Panc1 (cell line): ENCODE data around the gene PCDHB5. TPM values are rescaled to one million over a fixed set of nuclear protein-coding genes. Genes with fewer than 3 reads are reported as not detected.

Experiments
- ATAC-seq: fragments of 200-7000 bp; cut with Tn5 transposase; 2 replicates; pipeline ENCODE4 v1.9.1; 2020; ENCODE audit warnings: mild to moderate bottlenecking, moderate library complexity
- BruUV-seq: library from RNA; stranded (reverse); fragments of 400-500 nt; replicated peaks from 2 replicates; lab custom pipeline; 2021; lab: Mats Ljungman, UMichigan
- CTCF ChIA-PET: fragments of 300-600 bp; sonication (Branson Sonifier 250); formaldehyde crosslinking; loops from one replicate; lab custom pipeline; 2022; ENCODE audit warnings: antibody characterized with exemption; lab: Charles Lee
- POLR2A ChIA-PET: fragments of 300-600 bp; sonication (Branson Sonifier 250); formaldehyde crosslinking; loops from one replicate; lab custom pipeline; 2022; ENCODE audit warnings: antibody characterized with exemption; lab: Charles Lee
- DNase-seq: peaks from one replicate; pipeline ENCODE4 v3.0.0-alpha.2; 2010; ENCODE audit warnings: low read depth, low spot score
- H3K27ac ChIP-seq: 2 replicates; pipeline ENCODE4 v1.5.1; 2011; ENCODE audit warnings: mild to moderate bottlenecking, low read length, inconsistent platforms
- H3K27me3 ChIP-seq: fragments of 200-500 bp; sonication (Bioruptor generic); 2 replicates; pipeline ENCODE4 v1.6.0; 2014; ENCODE audit warnings: low read length, inconsistent platforms; ENCODE audit not compliant: control insufficient read depth, insufficient read depth
- H3K36me3 ChIP-seq: fragments of 200-500 bp; sonication (Bioruptor generic); 2 replicates; pipeline ENCODE4 v1.5.1; 2014; ENCODE audit warnings: inconsistent platforms, mild to moderate bottlenecking, low read length, moderate library complexity; ENCODE audit not compliant: control insufficient read depth, insufficient read depth
- H3K4me1 ChIP-seq: 2 replicates; pipeline ENCODE4 v1.5.1; 2011; ENCODE audit warnings: inconsistent platforms, mild to moderate bottlenecking, low read length, moderate library complexity; ENCODE audit not compliant: control insufficient read depth, insufficient read depth
- H3K4me3 ChIP-seq, 2 experiments: 2 replicates each; pipeline ENCODE4 v1.5.1; 2011 to 2012; ENCODE audit warnings: low read depth in 2 of 2, low read length in 2 of 2, mild to moderate bottlenecking in 2 of 2, inconsistent platforms in 1 of 2, moderate library complexity in 1 of 2
- H3K9me3 ChIP-seq: fragments of 200-500 bp; sonication (Bioruptor generic); 2 replicates; pipeline ENCODE4 v1.5.1; 2014; ENCODE audit warnings: low read depth, mild to moderate bottlenecking, inconsistent platforms, low read length, moderate library complexity; ENCODE audit not compliant: control insufficient read depth, insufficient read depth
- CTCF ChIP-seq: fragments of 450-650 bp; IDR thresholded peaks from 2 replicates; pipeline ENCODE4 v1.5.1; 2017; ENCODE audit warnings: mild to moderate bottlenecking
- POLR2AphosphoS5 ChIP-seq: IDR thresholded peaks from 2 replicates; pipeline ENCODE4 v1.6.1; 2012; ENCODE audit warnings: mild to moderate bottlenecking, low read depth, low read length, moderate library complexity
- REST ChIP-seq, 2 experiments: IDR thresholded peaks; 2 replicates each; pipeline ENCODE4 v1.6.1; 2011 to 2012; ENCODE audit warnings: low read depth in 2 of 2, control low read depth in 1 of 2, low read length in 1 of 2, mild to moderate bottlenecking in 1 of 2, moderate library complexity in 1 of 2; ENCODE audit not compliant: insufficient read depth in 1 of 2
- SIN3A ChIP-seq: IDR thresholded peaks from 2 replicates; pipeline ENCODE4 v1.6.1; 2012; ENCODE audit warnings: low read depth, mild to moderate bottlenecking, low read length, moderate library complexity, borderline replicate concordance; ENCODE audit not compliant: insufficient read depth
- TCF7L2 ChIP-seq: IDR thresholded peaks from 2 replicates; pipeline ENCODE4 v1.6.1; 2011; ENCODE audit warnings: mild to moderate bottlenecking, low read depth, low read length, inconsistent platforms
- in situ Hi-C: cut with HindIII; loops from 2 replicates; pipeline ENCODE4 v1.10.0; 2016; ENCODE audit warnings: low sequenced_read_pairs, low pct_unique_long_range_greater_than_20kb
- intact Hi-C: fragments of 100-400 bp; cut with micrococcal nuclease; formaldehyde crosslinking; loops from one replicate; pipeline ENCODE4 v1.10.0; 2022; ENCODE audit not compliant: unreplicated experiment
- total RNA-seq: library from RNA; stranded (reverse); gene quantifications from one replicate; pipeline ENCODE4 v1.2.1, GENCODE V29; 2021; ENCODE audit not compliant: unreplicated experiment

The PCDHB5 gene
- total RNA-seq, 1 experiment from 2014 or later: 0.08 TPM

- Histone ChIP-seq H3K4me3 (no peak overlapping the region), H3K36me3 (no peaks in the 10 kb centered on the region), H3K9me3 (no peaks in the 10 kb centered on the region), H3K27me3 (no peaks in the 10 kb centered on the region), H3K4me1 (no peaks in the 10 kb centered on the region), H3K27ac (no peak overlapping the region)
- TF ChIP-seq SIN3A (no peak), TCF7L2 (no peak), CTCF (no peak), REST (IDR thresholded peaks at IDR 0.05; ENCODE audit: insufficient read depth in 1 of 2, low read depth in 2 of 2, low read length in 1 of 2) (no peak)
- in situ Hi-C loops (no loop called here), intact Hi-C loops (no loop called here)
- DNase-seq (no peak), ATAC-seq (no peak)
- BruUV-seq: no TSS peak
- CTCF ChIA-PET: no interaction called here
- POLR2A ChIA-PET: no interaction called here
Observed at GRCh38 chr5:141105350-141105749, 29.7 kb upstream of the PCDHB5 start.

- H3K27me3 ChIP-seq: no peaks in the 10 kb centered on the region
- intact Hi-C loops (no loop called here), in situ Hi-C loops (no loop called here)
- DNase-seq (no peak), ATAC-seq (no peak)
- no peaks in the 10 kb centered on the region for H3K4me1 ChIP-seq
- no peaks in the 10 kb centered on the region for H3K9me3 ChIP-seq
- ChIA-PET CTCF (no interaction called here), POLR2A (no interaction called here)
- BruUV-seq: no TSS peak
- TF ChIP-seq CTCF (no peak), REST (IDR thresholded peaks at IDR 0.05; ENCODE audit: insufficient read depth in 1 of 2, low read depth in 2 of 2, low read length in 1 of 2) (no peak), POLR2AphosphoS5 (no peak), TCF7L2 (no peak), SIN3A (no peak)
- H3K36me3 ChIP-seq: no peaks in the 10 kb centered on the region
- no peak overlapping the region for H3K4me3 ChIP-seq
- H3K27ac ChIP-seq: no peak overlapping the region
Observed at GRCh38 chr5:141119250-141119649, 15.8 kb upstream of the PCDHB5 start.
